ENCODE data around the gene MAU2. TPM values are rescaled to one million over a fixed set of nuclear protein-coding genes. Genes with fewer than 3 reads are reported as not detected.
A peak's percentile ranks its signal among the peaks of the same experiment; 100 is the strongest.

The MAU2 gene
- total and polyA plus RNA-seq, 2 of the 13 experiments (the other 11 are each of a cell fraction or from before 2014, with no cell fraction given): 16.8 to 33.8 TPM

DNA sequence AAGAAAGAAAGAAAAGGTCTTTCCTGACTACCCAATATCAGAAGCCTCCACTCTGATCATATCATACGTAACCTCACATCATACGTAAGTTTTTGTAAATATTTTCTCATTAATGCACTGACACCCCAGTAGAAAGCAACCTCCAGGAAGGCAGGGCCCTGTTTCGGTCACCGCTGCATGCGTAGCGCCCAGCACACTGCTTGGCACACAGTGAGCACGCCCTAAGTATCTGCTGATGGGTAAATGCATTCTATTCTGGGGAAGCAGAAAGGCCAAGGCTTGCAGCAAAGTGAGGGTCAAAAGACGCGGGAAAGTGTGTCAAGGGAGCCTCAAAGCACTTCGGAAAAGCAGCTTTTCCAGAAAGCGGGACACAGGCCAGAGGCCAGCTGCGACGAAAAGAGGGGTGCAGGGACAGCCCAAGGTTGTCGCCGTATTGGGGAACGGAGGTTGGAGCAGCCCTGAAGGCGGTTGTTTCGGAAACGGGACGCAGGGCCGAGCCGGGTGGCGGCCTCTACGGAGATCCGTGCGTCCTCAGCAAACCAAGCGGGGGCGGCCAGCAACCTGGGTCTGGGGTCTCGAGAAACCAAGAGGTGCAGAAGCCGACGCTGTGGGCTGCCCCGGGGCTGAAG is 783 bp upstream of the MAU2 start (continued):
- TF ChIP-seq ZNF850 (CRISPR knock-in tag; conservative IDR thresholded peaks at IDR 0.05): no peak
- TF ChIP-seq ZNF354B (CRISPR knock-in tag; IDR thresholded peaks at IDR 0.05): 0 out of 2 replicates have a peak, but pooled peaks have one; percentile 48
- no peak for TF ChIP-seq CBX1 (IDR thresholded peaks at IDR 0.05; ENCODE audit: low read depth)
- no peak for TF ChIP-seq FLYWCH1 (CRISPR knock-in tag; IDR thresholded peaks at IDR 0.05)
- TF ChIP-seq, protein P1, sequence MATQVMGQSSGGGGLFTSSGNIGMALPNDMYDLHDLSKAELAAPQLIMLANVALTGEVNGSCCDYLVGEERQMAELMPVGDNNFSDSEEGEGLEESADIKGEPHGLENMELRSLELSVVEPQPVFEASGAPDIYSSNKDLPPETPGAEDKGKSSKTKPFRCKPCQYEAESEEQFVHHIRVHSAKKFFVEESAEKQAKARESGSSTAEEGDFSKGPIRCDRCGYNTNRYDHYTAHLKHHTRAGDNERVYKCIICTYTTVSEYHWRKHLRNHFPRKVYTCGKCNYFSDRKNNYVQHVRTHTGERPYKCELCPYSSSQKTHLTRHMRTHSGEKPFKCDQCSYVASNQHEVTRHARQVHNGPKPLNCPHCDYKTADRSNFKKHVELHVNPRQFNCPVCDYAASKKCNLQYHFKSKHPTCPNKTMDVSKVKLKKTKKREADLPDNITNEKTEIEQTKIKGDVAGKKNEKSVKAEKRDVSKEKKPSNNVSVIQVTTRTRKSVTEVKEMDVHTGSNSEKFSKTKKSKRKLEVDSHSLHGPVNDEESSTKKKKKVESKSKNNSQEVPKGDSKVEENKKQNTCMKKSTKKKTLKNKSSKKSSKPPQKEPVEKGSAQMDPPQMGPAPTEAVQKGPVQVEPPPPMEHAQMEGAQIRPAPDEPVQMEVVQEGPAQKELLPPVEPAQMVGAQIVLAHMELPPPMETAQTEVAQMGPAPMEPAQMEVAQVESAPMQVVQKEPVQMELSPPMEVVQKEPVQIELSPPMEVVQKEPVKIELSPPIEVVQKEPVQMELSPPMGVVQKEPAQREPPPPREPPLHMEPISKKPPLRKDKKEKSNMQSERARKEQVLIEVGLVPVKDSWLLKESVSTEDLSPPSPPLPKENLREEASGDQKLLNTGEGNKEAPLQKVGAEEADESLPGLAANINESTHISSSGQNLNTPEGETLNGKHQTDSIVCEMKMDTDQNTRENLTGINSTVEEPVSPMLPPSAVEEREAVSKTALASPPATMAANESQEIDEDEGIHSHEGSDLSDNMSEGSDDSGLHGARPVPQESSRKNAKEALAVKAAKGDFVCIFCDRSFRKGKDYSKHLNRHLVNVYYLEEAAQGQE (IDR thresholded peaks at IDR 0.05; ENCODE audit: borderline replicate concordance in 1 of 2, low read depth in 1 of 2, low read length in 2 of 2): no peak
- no peak for TF ChIP-seq ZNF121 (CRISPR knock-in tag; IDR thresholded peaks at IDR 0.05)
- no peak for TF ChIP-seq KDM6A (CRISPR knock-in tag; IDR thresholded peaks at IDR 0.05; ENCODE audit: low read depth)
- TF ChIP-seq ZNF557 (CRISPR knock-in tag; IDR thresholded peaks at IDR 0.05): no peak
- no peak for TF ChIP-seq NCOA5 (CRISPR knock-in tag; IDR thresholded peaks at IDR 0.05)
- no peak for TF ChIP-seq ZNF761 (CRISPR knock-in tag; conservative IDR thresholded peaks at IDR 0.05)
- TF ChIP-seq ZNF441 (CRISPR knock-in tag; IDR thresholded peaks at IDR 0.05; ENCODE audit: borderline replicate concordance): peak; percentile 37; the same call in 1 of the 2 replicates
- TF ChIP-seq TOE1 (CRISPR knock-in tag; IDR thresholded peaks at IDR 0.05): no peak
- no peak for TF ChIP-seq BHLHE40 (IDR thresholded peaks at IDR 0.05; ENCODE audit: low read length)
- no peak for TF ChIP-seq ZMYM2 (CRISPR knock-in tag; IDR thresholded peaks at IDR 0.05)
- TF ChIP-seq ZNF577 (CRISPR knock-in tag; IDR thresholded peaks at IDR 0.05; ENCODE audit: borderline replicate concordance, low read depth): no peak
- no peak for TF ChIP-seq HOXD1 (CRISPR knock-in tag; IDR thresholded peaks at IDR 0.05)
- TF ChIP-seq KLF15 (CRISPR knock-in tag; IDR thresholded peaks at IDR 0.05; ENCODE audit: borderline replicate concordance): no peak
- no peak for TF ChIP-seq TARDBP (CRISPR knock-in tag; IDR thresholded peaks at IDR 0.05)
- no peak for TF ChIP-seq ELF1 (CRISPR knock-in tag; IDR thresholded peaks at IDR 0.05)
- TF ChIP-seq ZBTB3 (CRISPR knock-in tag; IDR thresholded peaks at IDR 0.05; ENCODE audit: borderline replicate concordance, low read depth): no peak
- no peak for TF ChIP-seq KDM1A (CRISPR knock-in tag; IDR thresholded peaks at IDR 0.05)
- TF ChIP-seq, protein P2, sequence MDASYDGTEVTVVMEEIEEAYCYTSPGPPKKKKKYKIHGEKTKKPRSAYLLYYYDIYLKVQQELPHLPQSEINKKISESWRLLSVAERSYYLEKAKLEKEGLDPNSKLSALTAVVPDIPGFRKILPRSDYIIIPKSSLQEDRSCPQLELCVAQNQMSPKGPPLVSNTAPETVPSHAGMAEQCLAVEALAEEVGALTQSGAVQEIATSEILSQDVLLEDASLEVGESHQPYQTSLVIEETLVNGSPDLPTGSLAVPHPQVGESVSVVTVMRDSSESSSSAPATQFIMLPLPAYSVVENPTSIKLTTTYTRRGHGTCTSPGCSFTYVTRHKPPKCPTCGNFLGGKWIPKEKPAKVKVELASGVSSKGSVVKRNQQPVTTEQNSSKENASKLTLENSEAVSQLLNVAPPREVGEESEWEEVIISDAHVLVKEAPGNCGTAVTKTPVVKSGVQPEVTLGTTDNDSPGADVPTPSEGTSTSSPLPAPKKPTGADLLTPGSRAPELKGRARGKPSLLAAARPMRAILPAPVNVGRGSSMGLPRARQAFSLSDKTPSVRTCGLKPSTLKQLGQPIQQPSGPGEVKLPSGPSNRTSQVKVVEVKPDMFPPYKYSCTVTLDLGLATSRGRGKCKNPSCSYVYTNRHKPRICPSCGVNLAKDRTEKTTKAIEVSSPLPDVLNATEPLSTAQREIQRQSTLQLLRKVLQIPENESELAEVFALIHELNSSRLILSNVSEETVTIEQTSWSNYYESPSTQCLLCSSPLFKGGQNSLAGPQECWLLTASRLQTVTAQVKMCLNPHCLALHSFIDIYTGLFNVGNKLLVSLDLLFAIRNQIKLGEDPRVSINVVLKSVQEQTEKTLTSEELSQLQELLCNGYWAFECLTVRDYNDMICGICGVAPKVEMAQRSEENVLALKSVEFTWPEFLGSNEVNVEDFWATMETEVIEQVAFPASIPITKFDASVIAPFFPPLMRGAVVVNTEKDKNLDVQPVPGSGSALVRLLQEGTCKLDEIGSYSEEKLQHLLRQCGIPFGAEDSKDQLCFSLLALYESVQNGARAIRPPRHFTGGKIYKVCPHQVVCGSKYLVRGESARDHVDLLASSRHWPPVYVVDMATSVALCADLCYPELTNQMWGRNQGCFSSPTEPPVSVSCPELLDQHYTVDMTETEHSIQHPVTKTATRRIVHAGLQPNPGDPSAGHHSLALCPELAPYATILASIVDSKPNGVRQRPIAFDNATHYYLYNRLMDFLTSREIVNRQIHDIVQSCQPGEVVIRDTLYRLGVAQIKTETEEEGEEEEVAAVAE (CRISPR knock-in tag; IDR thresholded peaks at IDR 0.05; ENCODE audit: borderline replicate concordance): no peak
- no peak for TF ChIP-seq ARNT (IDR thresholded peaks at IDR 0.05)

All from HepG2 (cell line).